Ecto neural progenitor cell (in vitro differentiated cells): ENCODE results near the gene OGFOD3.
"Not testable (repeated sequence)": the region's sequence is repeated elsewhere in the genome, so short reads cannot be mapped to it uniquely, and the experiment has no call there.

Experiments
- DNase-seq: peaks from one replicate; pipeline ENCODE4 v3.0.0-alpha.2; 2018; ENCODE audit warnings: low spot score

OGFOD3 gene, protein sequence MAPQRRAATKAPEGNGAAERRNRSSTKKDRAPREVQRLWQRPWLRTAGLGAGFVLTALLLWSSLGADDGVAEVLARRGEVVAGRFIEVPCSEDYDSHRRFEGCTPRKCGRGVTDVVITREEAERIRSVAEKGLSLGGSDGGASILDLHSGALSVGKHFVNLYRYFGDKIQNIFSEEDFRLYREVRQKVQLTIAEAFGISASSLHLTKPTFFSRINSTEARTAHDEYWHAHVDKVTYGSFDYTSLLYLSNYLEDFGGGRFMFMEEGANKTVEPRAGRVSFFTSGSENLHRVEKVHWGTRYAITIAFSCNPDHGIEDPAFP

DNA sequence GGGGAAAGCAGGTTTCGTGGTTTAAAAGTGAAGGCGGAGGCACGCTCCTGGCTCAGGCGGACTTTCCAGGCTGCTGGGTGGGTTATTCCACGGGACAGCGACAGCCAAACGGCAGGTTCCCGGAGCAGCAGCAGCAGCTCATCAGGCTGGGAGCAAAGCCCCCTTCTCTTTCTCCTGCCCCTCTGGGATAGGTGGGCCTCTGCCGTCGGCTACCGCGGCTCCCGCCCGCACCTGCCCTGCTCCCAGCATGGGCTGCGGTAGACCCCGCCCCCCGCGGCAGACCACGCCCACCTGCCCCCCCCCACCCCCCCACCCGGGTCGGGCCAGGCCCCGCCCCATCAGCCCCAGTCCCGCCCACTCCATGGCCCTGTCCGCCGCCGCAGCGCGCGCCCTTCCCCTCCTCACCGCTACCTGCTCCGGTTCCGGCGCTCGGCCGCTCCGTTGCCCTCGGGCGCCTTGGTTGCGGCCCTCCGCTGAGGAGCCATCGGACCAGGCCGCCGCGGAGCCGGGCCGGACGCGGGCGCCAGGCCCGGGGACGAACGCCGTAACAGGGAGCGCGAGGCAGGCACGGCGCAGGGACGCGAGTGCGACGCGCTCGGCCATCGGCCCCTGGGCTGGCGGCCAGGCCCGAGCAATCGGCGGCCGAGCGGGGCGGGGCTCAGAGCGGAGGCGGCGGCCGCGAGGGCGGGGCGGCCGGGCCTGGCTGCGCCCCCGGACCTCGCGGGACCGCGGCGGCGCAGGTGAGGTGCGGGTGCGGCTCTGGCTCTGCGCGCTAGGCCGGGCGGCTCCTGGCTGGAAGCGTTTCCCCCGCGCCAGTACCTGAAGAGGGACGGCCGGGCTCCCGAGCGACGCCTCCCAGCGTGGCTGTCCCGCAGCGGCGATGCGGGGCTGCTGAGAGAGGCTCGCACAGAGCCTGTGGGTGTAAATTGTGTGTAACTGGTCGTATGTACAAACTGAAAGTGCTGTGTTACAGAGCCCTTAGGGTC lies at the start of gene OGFOD3, which contains the start of gene HEXD:
Gene OGFOD3, minus strand, starts transcription at position 586 of the 986 bp plus-strand sequence. Its CDS starts 101 bp downstream, at position 485.
Gene HEXD, plus strand, starts transcription at position 347 of the 986 bp plus-strand sequence. CDS start 1,453 bp downstream, outside the sequence.
- peak; percentile 97 for DNase-seq

DNA sequence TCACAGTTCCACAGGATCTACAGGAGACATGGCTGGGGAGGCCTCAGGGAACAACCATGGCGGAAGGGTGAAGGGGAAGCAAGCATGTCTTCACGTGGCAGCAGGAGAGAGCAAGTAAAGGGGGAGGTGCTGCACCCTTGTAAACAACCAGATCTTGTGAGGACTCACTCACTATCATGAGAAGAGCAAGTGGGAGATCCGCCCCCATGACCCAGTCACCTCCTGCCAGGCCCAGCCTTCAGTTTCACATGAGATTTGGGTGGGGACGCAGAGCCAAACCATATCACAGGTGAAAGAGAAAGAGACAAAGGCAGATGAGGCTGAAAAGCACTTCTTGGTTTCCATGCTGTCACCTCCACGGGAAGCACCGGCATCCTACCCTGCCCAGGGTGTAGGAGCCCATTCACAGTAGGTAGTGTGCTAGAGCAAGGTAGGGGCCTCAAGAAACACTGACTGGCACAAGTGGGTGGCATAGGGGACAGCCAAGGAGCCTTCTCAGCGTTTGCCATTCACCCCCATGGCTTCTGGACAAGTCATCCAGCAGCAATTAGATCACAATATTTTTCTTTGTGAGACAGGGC lies 46.7 kb upstream of the OGFOD3 start:
- DNase-seq = no peak

DNA sequence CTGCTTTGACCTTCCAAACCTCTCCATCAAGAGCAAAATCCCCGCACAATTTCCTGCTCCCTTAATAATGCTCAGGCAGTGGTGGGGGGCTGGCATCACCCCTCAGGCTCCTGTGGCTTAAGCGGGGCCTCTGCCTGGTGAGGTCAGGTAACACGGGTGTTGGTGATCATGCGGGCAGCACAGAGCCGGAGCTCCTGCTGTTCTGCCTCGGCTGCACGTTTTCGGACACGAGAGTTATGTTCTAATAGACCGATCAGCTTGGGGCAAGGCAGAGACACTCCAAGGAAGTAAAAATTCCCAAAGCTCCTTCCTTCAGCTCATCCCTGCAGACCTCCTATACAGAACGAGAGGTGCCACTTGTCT lies 46.2 kb upstream of the OGFOD3 start:
- DNase-seq = no peak

DNA sequence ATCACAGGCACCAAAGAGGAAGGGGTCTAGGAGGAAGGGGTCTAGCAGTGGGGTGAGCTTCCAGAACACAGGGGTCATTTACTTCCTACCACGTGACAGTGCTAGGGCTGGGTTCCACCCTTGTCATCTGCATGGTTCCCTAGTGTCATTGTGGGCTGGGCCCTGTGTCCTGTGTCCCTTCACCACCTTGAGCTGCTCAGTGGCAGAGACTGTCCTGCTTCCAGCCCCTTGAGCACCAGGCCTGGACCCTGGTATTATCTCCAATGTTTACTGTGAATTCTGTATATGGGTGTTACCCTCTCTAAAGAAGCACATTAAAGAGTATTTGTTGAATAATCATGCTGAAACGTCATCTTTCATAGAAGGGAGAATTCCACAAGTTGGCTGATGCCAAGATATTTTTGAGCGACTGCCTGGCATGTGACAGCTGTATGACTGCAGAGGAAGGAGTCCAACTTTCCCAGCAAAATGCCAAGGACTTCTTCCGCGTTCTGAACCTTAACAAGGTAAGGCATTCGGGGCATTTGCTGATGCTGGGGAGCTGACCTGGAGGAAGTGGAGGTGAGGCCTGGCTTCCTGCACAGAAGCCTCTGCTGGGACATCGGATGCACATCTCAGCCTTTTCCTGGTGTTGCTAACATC lies 45.7 kb upstream of the OGFOD3 start:
- no peak for DNase-seq

DNA sequence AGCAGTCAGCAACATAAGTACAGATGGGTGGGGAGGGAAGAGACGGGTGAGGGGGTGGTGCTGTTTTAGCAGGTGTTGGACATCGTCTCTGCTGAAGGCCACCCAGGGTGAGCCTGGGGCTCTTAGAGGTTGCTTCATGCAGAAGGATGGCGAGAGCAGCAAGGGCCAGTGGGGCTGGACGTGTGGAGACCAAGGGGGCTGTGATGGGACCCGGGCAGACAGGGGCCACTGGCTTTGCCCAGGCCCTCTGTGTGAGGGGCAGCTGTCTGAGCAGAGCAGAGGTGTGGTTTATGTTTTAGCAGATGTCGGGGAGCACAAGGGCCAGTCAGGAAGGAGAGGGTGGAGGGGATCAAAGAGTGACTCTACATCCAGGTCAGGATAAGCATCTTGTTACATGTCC lies 45.0 kb upstream of the OGFOD3 start:
- DNase-seq = no peak

DNA sequence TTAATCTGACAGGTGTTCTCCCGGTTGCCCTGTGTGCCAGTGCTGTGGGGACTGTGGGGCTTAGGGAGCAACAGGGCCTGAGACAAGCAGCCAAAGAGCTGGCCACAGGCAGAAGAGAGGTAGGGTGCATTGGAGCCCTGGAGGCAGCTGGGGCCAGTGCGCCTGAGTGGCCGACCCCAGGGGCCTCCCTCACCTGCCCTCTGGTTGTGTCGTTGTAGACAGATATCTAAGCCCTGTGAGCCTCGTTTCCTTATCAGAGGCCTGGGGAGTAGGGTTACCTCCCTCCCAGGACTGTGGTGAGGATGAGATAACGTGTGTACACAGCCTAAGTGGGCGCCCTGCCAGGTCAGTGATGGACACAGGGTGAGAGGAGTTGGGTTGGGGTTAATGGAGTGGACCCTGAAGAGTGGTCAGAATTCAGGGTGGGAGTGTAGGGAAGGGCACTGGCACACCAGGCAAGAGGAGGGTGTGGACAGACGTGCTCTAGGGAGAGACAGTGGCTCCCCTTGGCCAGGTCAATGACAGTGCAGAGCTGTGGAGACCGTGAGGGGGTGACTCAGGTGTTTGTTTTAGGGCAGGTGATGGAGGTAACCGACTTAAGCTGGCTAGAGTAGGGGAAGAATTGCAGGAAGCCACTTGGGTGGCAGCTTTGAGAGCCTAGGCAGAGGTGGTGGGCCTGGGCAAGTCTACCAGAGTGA lies 43.6 kb upstream of the OGFOD3 start:
- DNase-seq = no peak

DNA sequence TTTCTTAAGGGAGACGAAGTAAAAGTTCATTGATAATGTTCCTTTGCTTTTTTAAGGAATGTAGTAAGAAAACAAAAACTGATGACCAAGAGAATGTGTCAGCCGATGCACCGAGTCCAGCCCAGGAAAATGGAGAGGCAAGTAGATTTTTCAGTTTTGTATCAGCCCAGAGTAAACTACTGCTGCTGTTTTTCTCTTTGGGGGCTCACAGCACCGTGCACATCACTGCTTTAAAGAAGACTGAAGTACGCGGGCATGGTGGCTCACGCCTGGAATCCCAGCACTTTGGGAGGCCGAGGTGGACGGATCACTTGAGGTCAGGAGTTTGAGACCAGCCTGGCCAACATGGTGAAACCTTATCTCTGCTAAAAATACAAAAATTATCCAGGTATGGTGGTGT lies 41.5 kb upstream of the OGFOD3 start:
- DNase-seq = not testable (repeated sequence)

DNA sequence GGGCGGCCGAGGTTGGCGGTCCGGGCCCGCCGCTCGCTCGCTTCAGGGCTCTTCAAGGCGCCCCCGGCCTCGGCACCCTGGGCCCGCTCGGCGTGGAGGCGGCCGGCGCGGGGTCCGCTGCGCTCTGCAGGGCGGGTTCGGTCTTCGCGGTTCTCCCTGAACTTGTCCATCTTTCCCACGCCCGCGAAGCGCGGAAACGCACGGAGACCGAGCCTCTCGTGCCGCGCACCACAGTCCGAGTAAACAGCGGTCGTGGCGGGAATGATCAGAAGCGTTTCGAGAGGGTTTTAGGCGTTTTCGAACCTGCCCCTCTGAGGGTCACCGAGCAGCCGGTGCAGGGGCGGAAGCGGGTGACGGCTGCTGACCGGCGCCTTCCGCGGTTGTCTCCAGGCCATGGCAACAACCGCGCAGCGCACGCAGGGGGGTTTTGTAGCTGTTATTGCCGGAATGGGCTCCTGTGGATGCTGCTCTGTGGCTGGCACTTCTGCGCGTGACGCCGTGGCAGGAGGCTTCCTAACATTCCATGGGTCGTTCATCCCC lies 40.6 kb upstream of the OGFOD3 start:
- no peak for DNase-seq

DNA sequence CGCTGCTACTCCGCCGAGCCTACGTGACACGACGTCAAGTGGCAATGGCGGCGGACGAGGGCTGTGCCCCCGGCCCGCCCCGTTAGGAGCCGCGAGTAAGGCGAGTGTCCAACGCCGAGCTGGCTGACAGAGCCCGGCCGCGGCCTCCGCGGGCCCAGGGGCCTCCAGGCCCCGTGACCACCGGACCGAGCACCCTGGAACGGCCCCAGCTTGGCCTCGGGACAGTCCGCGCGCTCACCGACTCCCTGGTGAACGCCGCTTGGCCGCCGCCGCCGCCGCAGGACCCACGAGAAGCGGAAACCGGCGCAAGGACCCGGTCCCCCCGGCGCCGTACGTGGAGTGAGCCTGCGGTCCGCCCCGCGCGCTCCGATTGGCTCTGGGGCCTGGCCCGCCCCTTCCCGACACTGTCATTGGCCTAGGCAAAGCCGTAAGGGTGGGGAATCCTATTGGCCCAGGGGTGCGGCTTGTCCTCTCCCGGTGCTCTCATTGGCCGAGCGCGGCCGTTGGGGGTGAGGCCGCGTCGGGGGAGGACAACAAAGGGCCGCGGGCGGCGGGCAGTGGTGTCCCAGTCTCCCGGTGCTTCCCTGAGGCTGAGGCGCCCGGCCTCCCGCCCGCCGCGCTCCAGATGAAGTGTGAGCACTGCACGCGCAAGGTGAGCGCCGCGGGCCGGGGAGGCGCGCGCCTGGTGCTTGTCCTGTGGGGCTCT lies 39.9 kb upstream of the OGFOD3 start, which contains the start of gene NARF:
Gene NARF, plus strand, starts transcription at position 563 of the 706 bp plus-strand sequence. Its CDS starts 63 bp downstream, at position 626.
- peak; percentile 100 for DNase-seq

DNA sequence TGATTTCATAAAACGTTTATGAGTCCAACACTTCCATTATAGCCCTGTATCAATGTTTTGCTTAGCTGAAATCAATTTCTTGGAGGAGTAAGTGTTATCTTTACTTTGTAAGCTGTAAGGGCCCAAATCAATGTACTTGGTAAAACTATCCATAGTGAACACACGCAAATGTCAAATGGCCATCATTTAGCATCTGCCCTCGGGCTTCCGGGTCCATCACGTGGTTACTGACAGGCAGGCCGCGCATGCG lies 39.5 kb upstream of the OGFOD3 start:
- no peak for DNase-seq

DNA sequence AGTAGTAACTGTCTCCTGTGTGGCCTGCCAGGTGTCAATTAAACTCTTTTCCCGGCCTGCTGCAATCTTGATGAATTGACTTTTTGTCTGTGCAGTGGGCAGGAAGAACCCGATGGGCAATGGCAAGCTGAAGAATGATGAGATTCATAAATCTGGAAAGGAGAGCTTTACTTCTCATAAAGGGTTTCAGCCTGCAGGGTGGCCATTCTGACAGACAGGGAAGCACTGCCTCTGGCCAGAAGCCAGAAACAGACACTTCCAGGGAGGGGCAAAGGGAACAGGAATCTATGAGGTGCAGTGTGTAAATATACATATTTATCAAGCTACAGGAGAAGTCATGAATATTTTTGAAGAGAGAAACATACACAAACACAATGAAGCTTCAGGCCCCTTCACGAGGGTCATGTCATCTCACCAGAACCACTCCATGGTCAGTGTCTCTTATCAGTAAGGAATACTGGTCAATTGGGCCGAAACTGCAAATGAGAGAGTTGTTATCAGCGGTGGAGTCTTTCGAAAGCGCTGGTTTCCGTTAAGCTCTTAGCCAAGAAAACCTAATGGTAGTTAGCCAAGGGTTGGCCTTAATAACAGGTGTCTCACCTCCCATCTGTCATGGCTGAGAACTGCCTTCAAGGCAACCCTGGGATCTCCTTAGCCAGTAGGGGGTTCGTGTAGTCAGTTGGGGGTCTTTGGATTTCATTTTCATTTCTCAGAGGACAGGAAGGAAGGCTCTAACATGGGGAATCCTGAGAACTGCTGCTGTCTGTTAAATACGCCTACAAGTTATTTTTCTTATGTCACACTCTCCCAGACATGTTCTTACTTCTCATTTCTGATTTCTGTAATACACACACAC lies 38.9 kb upstream of the OGFOD3 start:
- DNase-seq = no peak

DNA sequence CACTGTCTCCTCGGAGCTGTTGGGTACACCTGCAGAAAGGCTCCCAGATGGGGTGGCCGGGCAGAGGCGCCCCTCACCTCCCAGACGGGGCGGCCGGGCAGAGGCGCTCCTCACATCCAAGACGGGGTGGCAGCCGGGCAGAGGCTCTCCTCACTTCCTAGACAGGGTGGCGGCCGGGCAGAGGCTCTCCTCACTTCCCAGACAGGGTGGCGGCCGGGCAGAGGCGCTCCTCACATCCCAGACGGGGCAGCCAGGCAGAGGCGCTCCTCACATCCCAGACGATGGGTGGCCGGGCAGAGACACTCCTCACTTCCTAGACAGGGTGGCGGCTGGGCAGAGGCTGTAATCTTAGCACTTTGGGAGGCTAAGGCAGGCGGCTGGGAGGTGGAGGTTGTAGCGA lies 35.3 kb upstream of the OGFOD3 start:
- not testable (repeated sequence) for DNase-seq

DNA sequence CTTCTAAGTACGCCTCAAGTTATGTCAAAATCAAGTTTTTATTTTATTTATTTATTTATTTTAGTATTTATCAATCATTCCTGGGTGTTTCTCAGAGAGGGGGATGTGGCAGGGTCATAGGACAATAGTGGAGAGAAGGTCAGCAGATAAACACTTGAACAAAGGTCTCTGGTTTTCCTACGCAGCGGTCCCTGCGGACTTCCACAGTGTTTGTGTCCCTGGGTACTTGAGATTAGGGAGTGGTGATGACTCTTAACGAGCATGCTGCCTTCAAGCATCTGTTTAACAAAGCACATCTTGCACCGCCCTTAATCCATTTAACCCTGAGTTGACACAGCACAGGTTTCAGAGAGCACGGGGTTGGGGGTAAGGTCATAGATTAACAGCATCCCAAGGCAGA lies 34.8 kb upstream of the OGFOD3 start:
- DNase-seq = not testable (repeated sequence)

DNA sequence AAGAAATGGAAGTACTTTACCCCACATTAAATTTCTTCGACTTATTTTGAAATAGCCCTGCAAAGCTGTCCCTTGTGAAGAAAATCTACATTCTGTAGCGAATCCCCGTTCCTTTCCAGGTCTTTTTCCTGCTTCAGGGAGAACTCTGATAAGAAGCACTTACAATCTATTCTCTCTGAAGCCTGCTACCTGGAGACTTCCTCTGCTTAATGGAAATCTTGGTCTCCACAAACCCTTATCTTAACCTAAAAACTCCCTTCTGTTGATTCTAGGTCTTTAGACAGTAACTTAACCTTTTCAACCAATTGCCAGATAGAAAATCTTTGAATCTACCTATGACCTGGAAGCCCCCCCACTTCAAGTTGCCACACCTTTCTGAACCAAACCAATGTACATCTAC lies 33.8 kb upstream of the OGFOD3 start:
- DNase-seq = no peak

DNA sequence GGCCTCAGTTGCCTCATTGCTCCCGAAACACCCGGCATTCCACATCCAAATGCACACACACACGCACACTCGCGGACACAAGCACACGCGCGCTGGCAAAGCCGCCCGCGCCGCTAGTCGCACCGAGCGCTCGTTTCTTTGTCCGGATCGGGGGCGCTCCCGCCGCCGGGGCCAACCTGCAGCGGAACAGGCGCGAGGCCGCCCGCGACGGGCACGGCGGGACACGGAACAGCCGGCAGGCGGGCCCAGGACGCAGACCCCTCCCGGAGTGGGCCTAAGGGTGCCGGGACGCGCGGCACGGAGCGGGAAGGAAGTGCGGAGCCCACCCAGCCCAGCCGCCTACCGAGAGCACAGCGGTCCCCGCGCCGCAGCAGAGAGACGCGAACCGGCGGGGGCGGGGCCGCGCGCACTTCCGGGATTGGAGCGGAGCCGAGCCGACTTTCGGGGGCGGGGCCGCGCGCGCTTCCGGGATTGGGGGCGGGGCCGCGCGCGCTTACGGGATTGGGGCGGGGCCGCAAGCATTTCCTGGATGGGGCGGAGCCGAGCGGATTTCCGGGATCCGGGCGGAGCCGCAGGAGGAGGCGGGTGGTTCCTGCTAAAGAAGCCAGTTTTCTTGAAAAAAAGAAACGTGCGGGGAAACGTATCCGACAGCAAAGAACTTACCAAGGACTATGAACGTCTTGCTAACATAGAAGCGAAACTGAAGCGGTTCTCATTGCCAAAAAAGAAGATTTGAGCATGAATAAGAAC lies 32.1 kb upstream of the OGFOD3 start, which contains the start of gene CYBC1:
Gene CYBC1, minus strand, starts transcription at position 396 of the 750 bp plus-strand sequence. CDS start 1,498 bp downstream, outside the sequence.
- DNase-seq = peak; percentile 98

DNA sequence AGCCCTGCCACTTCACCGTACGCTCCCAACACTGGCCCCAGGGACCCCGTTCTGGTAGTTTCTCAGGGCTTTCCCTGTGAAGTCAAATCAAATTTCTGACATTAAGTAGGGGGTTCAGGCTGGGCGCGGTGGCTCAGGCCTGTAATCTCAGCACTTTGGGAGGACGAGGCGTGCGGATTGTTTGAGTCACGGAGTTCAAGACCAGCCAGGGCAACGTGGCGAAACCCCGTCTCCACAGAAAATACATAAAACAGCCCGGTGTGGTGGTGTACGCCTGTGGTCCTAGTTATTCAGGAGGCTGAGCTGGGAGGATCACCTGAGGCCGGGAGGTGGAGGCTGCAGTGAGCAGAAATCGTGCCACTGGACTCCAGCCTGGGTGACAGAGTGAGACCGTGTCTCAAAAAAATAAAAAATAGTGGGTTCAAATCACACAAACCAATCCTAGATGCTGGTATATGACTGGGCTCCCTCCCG lies 31.5 kb upstream of the OGFOD3 start:
- DNase-seq = no peak

DNA sequence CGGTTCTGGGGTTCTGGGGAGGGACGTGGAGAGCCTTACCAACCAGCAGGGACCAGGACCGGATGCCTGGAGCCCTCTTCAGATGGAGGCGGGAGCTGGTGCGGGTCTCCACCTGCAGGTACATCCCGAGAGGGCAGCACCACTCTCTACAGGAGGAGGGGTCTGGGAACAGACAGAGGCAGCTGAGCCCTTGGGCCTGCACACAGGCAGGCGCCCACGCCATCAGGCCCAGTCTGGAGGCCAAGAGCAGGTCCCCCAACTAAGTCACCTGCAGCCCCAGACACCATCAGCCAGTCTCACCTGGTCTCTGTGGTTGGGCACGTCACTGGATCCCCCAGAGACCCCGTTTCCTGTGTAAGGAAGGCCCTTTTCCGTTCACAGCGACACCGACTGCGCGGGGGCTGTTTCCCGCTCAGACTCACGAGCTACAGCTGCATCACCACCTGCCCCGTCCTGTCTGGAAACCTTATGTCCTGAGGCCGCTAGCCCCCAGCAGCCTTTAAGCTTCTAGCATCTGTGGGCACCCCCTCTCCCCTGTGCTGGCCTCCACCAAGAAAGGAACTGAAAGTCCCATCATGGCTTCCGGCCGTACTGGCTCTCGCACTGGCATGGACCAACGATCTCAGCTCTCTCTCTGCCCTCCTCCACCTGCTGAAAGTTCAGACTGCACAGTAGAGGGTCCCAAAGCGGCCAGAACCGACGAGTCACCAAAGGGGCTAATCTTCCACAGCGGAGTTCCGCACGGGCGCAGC lies 30.9 kb upstream of the OGFOD3 start:
- DNase-seq = peak; percentile 49

DNA sequence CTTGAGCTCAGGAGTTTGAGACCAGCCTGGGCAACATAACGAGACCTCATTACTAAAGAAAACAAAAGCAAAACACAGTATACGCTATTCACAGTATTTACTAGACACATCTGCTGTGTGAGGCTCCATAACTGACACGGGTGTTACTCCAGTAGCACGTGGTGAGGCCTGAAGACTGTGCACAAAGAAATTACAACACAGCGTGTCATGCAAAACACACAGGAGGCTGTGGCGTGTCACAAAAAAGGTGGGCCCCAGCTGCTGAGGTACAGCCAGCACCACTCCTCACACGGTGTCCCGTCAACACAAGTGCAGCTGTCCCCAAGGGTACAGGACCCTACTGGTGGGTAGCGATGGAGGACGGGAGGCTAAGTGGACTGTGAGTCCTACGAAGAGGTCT lies 29.5 kb upstream of the OGFOD3 start:
- no peak for DNase-seq
